SK-N-MC (cell line): ENCODE data around the gene ABL1.

ENCODE experiments used
- DNase-seq: peaks from one replicate; pipeline ENCODE4 v3.0.0-alpha.2; 2011; ENCODE audit warnings: low read depth, low spot score
- H3K27ac ChIP-seq: fragments of 200-600 bp; sonication (generic); 2 replicates; pipeline ENCODE4 v1.5.1; 2016; ENCODE audit warnings: mixed run types
- H3K36me3 ChIP-seq: fragments of 200-600 bp; sonication (generic); 2 replicates; pipeline ENCODE4 v1.6.1; 2017; ENCODE audit warnings: antibody characterized with exemption, low read length, mixed read lengths; ENCODE audit not compliant: insufficient read depth
- H3K4me3 ChIP-seq: fragments of 200-600 bp; sonication (generic); 2 replicates; pipeline ENCODE4 v1.5.1; 2016
- H3K9ac ChIP-seq: fragments of 200-600 bp; sonication (generic); 2 replicates; pipeline ENCODE4 v1.8.0; 2017; ENCODE audit warnings: mixed run types, mixed read lengths; ENCODE audit not compliant: insufficient read length
- H3K9me3 ChIP-seq: fragments of 200-600 bp; sonication (generic); 2 replicates; pipeline ENCODE4 v1.6.1; 2017; ENCODE audit warnings: low read depth, mild to moderate bottlenecking, antibody characterized with exemption, low read length, moderate library complexity, mixed read lengths
- EZH2 ChIP-seq: fragments of 200-600 bp; sonication (generic); IDR thresholded peaks from one replicate; pipeline ENCODE4 v1.6.1; 2017; ENCODE audit warnings: antibody characterized with exemption
- FOXP2 ChIP-seq: optimal IDR thresholded peaks from 2 replicates; pipeline ENCODE3; 2011; ENCODE audit warnings: mild to moderate bottlenecking, moderate library complexity; ENCODE audit not compliant: insufficient read depth; ENCODE audit errors: extremely low read length, control extremely low read depth
- POLR2AphosphoS5 ChIP-seq: IDR thresholded peaks from 2 replicates; pipeline ENCODE4 v1.6.1; 2012; ENCODE audit warnings: mild to moderate bottlenecking, low read depth, low read length, borderline replicate concordance

Gene ABL1

GRCh38 chr9:130861372-130862180, 26.5 kb downstream of the ABL1 start:
- H3K9me3 ChIP-seq: no peaks in the 10 kb centered on the region
- DNase-seq: no peak
- TF ChIP-seq FOXP2 (no peak), POLR2AphosphoS5 (no peak), EZH2 (no peak)
- peaks cover 75% of the 10 kb centered on the region for H3K36me3 ChIP-seq
- no peak overlapping the region for H3K4me3 ChIP-seq
- H3K27ac ChIP-seq: no peak overlapping the region
- H3K9ac ChIP-seq: no peak overlapping the region

GRCh38 chr9:130862217-130862616, 27.2 kb downstream of the ABL1 start:
- Histone ChIP-seq H3K9ac (no peak overlapping the region), H3K36me3 (peaks cover 69% of the 10 kb centered on the region), H3K4me3 (no peak overlapping the region), H3K9me3 (no peaks in the 10 kb centered on the region), H3K27ac (no peak overlapping the region)
- DNase-seq: no peak
- no peak for TF ChIP-seq POLR2AphosphoS5
- no peak for TF ChIP-seq FOXP2
- no peak for TF ChIP-seq EZH2

GRCh38 chr9:130862747-130863146, 27.7 kb downstream of the ABL1 start:
- no peak overlapping the region for H3K9ac ChIP-seq
- TF ChIP-seq FOXP2: no peak
- TF ChIP-seq EZH2: no peak
- TF ChIP-seq POLR2AphosphoS5: no peak

GRCh38 chr9:130864541-130864940, 29.5 kb downstream of the ABL1 start:
- Histone ChIP-seq H3K9ac (no peak overlapping the region), H3K4me3 (no peak overlapping the region), H3K9me3 (no peaks in the 10 kb centered on the region), H3K27ac (no peak overlapping the region), H3K36me3 (peaks cover 57% of the 10 kb centered on the region)
- TF ChIP-seq EZH2 (no peak), POLR2AphosphoS5 (no peak), FOXP2 (no peak)
- DNase-seq: no peak

More at GRCh38 chr9:130862747-130863146, 27.7 kb downstream of the ABL1 start:
- no peak overlapping the region for H3K27ac ChIP-seq
- no peaks in the 10 kb centered on the region for H3K9me3 ChIP-seq
- no peak overlapping the region for H3K4me3 ChIP-seq
- no peak for DNase-seq
- peaks cover 64% of the 10 kb centered on the region for H3K36me3 ChIP-seq

GRCh38 chr9:130865921-130866320, 30.9 kb downstream of the ABL1 start:
- Histone ChIP-seq H3K9ac (no peak overlapping the region), H3K4me3 (no peak overlapping the region), H3K36me3 (peaks cover 59% of the 10 kb centered on the region), H3K9me3 (no peaks in the 10 kb centered on the region), H3K27ac (no peak overlapping the region; the same call in 1 of the 2 replicates)
- no peak for TF ChIP-seq POLR2AphosphoS5
- TF ChIP-seq FOXP2: no peak
- no peak for TF ChIP-seq EZH2
- no peak for DNase-seq

GRCh38 chr9:130866474-130866965, 31.5 kb downstream of the ABL1 start:
- no peak for DNase-seq
- Histone ChIP-seq H3K36me3 (peaks cover 63% of the 10 kb centered on the region), H3K9ac (no peak overlapping the region), H3K4me3 (no peak overlapping the region), H3K9me3 (no peaks in the 10 kb centered on the region), H3K27ac (peak overlapping the region; percentile 1; the same call in 1 of the 2 replicates)
- TF ChIP-seq POLR2AphosphoS5 (no peak), FOXP2 (no peak), EZH2 (no peak)

- Histone ChIP-seq H3K4me3 (no peak overlapping the region), H3K27ac (0 out of 2 replicates have a peak overlapping the region, but pooled peaks have one; percentile 1), H3K9me3 (no peaks in the 10 kb centered on the region), H3K9ac (no peak overlapping the region), H3K36me3 (peaks cover 64% of the 10 kb centered on the region)
- TF ChIP-seq POLR2AphosphoS5: no peak
- no peak for TF ChIP-seq FOXP2
- no peak for TF ChIP-seq EZH2
- DNase-seq: no peak
These were observed 32.5 kb downstream of the ABL1 start for GRCh38 chr9:130867556-130867955.

GRCh38 chr9:130868230-130868629, 33.2 kb downstream of the ABL1 start:
- DNase-seq: no peak
- TF ChIP-seq FOXP2 (no peak), EZH2 (no peak), POLR2AphosphoS5 (no peak)
- no peak overlapping the region for H3K27ac ChIP-seq
- H3K9ac ChIP-seq: no peak overlapping the region
- no peaks in the 10 kb centered on the region for H3K9me3 ChIP-seq
- peaks cover 64% of the 10 kb centered on the region for H3K36me3 ChIP-seq
- no peak overlapping the region for H3K4me3 ChIP-seq
